LHCN-M2 (cell line): ENCODE results near the gene LHPP. TPM values are rescaled to one million over a fixed set of nuclear protein-coding genes. Genes with fewer than 3 reads are reported as not detected.

Source experiments
- DNase-seq: peaks from one replicate; pipeline ENCODE4 v3.0.0-alpha.2; 2012; ENCODE audit warnings: low read depth
- total RNA-seq: library from RNA; depleted of rRNA; stranded (reverse); fragments of >200 nt; gene quantifications from 2 replicates; pipeline ENCODE4 v1.2.3, GENCODE V29; 2014

The LHPP gene
- total RNA-seq, 1 experiment from 2014 or later = 13.2 TPM

DNA sequence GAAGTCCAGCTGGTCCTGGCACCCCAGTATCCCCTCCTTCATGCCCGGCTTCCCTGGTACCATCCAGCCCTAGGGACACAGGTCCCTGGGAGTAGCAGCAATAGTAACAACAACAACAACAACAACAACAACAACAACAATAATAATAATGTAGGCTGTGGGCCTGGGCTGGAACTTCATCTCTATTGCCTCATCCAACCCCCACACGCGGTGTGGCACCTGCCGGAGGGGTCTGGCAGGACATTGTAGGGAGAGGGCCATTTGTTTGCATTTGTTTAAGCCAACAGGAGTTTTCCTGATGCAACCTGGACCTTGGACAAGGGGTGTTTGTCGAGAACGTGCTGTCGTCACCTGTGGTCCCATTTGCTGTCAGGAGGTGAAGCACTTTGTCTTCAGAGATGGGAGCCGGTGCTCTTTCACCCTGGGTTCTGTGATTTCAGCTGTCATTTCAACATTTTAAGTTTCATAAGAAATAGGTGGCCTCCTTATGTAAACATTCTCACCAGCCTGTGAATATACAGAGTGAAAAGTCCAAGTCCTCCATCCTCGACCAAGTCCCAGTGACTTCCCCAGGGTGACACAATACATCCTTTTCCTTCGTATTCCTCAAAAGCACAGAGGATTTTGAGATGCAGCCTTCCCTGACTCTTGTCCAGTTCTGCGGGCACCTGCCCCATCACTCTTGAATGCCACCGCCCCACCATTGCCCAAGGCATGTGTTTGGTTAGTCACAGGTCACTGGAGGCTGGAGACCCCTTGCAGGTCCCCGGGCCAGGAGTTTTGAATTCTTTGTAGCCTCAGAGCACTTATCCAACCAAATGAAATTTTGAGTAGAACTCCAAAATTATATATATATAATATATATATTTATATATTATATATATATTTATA is 9.2 kb downstream of the LHPP start:
- DNase-seq = no peak

- no peak for DNase-seq
Observed at GRCh38 chr10:124472071-124472470, 10.4 kb downstream of the LHPP start.

GRCh38 chr10:124473070-124473469 is 11.4 kb downstream of the LHPP start:
- DNase-seq = no peak

- no peak for DNase-seq
Observed at GRCh38 chr10:124474514-124475070, 13.0 kb downstream of the LHPP start.

- no peak for DNase-seq
Observed at GRCh38 chr10:124476043-124476725, 14.6 kb downstream of the LHPP start.

- DNase-seq = no peak
Observed at GRCh38 chr10:124477614-124478363, 16.2 kb downstream of the LHPP start.

DNA sequence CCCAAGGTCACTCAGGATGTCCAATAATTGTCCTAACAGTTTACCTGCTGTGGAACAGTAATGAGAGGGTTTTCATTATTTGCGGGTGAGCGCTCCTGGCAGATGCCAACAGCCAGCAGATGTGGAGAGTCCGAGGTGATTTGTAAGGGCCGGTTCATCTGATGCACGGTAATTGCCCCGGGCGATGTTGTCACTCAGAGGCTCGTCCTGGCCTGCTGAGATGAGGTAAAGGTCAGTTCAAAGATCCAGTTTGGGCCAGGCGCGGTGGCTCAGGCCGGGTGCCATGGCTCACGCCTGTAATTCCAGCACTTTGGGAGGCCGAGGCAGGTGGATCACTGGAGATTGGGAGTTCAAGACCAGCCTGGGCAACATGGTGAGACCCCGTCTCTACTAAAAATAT is 16.9 kb downstream of the LHPP start:
- no peak for DNase-seq

- DNase-seq = no peak
Observed at GRCh38 chr10:124480860-124481259, 19.2 kb downstream of the LHPP start.

- no peak for DNase-seq
Observed at GRCh38 chr10:124481717-124482116, 20.1 kb downstream of the LHPP start.

DNA sequence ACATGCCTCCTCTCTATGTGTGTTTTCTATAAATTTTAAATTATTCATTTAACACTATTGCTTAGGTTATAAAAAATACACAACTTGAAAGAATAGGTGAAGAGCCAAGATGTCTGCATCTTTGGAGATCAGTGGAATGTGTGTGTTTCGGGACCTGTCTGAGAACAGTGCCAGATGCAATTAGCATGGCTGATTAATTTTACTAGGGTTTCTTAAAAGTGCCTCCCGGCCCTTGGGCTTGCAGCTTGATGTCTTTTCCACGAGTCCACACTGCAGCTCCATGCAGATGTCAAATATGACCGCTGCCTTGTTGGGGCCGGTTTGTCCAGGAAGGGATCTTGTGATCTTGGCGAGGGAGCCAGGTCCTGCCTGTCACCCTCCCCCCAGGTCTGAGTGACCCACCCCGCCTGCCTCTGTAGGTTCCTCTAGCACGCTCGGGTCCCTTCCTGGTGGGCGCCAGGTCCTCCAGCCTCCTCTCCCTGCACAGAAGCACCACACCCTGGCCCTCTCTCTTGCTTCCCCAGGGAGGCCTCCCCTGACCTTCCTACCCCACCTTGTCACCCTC is 20.7 kb downstream of the LHPP start:
- DNase-seq = no peak

DNA sequence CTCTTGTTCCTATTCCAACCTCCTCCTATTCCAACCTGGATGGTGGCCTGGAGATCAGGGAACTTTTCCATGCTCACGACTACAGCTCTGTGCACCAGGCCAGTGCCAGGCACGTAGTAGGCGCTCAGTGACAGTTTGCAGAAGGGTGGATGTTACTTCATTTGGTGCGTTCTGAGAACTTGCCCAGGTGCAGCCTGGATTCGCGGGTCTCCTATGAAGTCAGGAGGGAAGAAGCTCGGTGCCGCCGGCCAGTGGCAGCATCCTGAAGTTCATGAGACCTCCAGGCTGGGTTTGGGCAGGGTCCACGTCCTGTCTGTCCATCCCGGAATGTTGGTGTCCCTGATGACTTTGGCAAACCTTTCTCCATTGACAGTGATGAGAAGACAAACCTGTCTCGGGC is 21.3 kb downstream of the LHPP start:
- DNase-seq = no peak

GRCh38 chr10:124484031-124484430 is 22.4 kb downstream of the LHPP start:
- no peak for DNase-seq

DNA sequence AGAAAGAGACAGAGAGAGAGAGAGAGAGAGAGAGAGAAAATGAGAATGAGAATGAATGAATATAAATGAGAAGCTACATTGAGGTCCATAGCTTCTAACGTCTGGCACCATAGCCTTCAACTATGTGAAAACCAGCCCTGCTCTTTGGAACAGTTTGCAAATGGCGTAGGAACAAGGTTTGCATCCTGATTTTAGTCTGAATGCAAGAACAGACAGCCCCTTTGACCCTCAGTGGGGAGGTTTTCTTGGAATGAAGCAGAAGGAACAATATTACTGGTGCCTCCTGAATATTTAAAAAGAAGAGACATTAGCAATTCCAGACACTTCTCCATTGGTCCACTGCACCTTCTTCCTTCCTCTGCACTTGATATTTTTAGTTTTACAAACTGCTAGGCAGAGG is 23.0 kb downstream of the LHPP start:
- no peak for DNase-seq

- DNase-seq = no peak
Observed at GRCh38 chr10:124486635-124487034, 25.0 kb downstream of the LHPP start.

GRCh38 chr10:124491105-124491504 is 29.5 kb downstream of the LHPP start:
- DNase-seq = no peak

DNA sequence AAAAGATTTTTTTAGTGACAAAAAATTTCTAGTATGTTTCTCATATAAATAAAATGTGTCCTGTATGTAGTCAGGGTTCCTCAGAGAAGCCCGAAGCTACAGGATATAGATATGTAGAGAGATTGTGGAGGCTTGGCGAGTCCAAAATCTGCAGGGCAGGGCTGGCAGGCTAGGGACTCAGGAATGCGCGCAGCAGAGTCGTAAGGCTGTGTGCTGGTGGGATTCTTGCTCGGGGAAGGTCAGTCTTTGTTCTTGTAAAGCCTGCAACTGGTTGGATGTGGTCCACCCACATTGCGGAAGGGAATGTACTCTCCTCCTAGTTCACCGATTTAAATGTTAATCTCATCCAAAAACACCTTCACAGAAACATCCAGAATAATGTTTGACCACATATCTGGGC is 30.6 kb downstream of the LHPP start:
- no peak for DNase-seq

DNA sequence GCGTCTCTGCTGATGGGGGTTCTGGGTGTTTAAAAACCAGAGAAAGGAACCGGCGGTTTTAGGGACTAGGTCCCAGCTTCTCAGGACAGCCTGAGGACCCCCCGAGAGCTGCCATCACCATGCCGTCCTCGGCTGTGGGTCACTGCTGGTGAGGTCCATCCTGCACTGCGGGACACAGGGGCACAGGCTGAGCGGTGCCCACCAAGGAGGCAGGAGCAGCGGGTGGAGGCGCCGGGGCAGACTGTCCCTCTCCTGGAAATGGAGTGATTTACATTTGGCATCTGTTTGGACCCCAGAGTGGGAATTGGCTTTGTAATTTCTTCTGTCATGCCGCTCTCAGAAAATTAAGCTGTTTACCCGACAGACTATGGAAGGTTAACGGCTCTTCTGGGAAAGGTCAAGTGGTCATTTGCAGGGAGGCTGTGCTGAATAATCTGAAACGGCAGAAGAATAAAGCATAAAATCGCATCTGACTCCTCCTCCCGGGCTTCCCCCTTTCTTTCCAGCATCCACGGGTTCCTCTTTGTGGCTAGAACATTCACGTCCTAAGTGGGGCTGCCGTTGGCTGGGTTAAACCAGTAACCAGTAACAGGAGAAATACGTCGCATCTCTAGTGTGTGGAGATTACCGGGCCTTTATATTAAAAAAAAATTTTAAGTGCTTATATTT is 31.7 kb downstream of the LHPP start:
- no peak for DNase-seq

- no peak for DNase-seq
Observed at GRCh38 chr10:124494046-124494807, 32.6 kb downstream of the LHPP start.

DNA sequence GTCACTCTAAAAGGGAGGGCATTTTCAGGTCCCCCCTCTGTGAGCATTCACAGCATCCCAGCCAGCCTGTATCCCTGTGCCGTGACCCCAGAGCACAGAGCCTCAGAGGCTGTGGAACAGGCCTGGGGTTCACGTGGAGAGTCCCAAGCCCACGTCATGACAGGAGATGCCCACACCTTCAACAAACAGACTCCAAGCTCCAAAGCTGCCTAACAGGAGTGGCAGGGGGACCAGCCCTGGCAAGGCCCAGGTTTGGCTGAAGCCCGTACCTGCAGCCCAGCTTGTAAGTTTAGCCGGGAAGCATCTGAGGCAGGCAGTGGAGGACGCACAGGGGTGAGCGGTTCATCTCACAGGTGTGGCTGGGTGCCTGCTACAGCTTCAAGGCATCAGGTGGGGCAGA is 33.5 kb downstream of the LHPP start:
- no peak for DNase-seq

DNA sequence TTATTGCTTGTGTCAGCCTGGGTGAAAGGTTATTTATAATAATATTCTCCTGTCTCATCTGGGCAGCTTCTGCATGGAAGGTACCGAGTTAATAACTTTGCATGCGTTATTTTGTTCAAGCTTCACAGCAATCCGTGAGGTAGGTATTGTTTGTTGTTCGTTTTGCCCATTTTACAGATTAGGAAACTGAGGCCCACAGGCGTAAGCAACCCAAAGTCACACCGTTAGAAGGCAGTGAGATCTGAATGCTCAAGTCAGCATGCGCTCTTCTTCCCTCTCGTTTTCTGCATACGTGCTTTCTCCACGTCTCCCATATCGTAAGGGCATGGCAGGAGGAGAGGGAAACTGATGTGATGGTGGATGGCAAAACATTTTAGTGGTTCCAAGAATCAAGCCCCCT is 34.1 kb downstream of the LHPP start:
- no peak for DNase-seq
